Activated CD8-positive, alpha-beta memory T cell treated with anti-CD3 and anti-CD28 coated beads for 24 hours (primary cell): ENCODE results near the gene KRTAP4-4.
"Not testable (repeated sequence)": the region's sequence is repeated elsewhere in the genome, so short reads cannot be mapped to it uniquely, and the experiment has no call there.

Source experiments
- DNase-seq: peaks from one replicate; pipeline ENCODE4 v3.0.0-alpha.2; 2020

The KRTAP4-4 gene

GRCh38 chr17:41160648-41161047 is at the start of gene KRTAP4-4:
Gene KRTAP4-4 (minus strand): TSS chr17:41160748. CDS start chr17:41160691, 57 bp downstream.
- no peak for DNase-seq

GRCh38 chr17:41199421-41200078 is 39.0 kb upstream of the KRTAP4-4 start:
- no peak for DNase-seq

- DNase-seq, result no peak
Observed at GRCh38 chr17:41196068-41196467, 35.5 kb upstream of the KRTAP4-4 start.

GRCh38 chr17:41190328-41190727 is 29.8 kb upstream of the KRTAP4-4 start:
- no peak for DNase-seq

- DNase-seq, result not testable (repeated sequence)
Observed at GRCh38 chr17:41189837-41190318, 29.3 kb upstream of the KRTAP4-4 start, which contains the start of gene KRTAP9-1. Gene KRTAP9-1 (plus strand): TSS chr17:41189887. CDS start chr17:41189887, 0 bp downstream.

GRCh38 chr17:41186872-41187271 is 26.3 kb upstream of the KRTAP4-4 start:
- DNase-seq, result no peak

DNA sequence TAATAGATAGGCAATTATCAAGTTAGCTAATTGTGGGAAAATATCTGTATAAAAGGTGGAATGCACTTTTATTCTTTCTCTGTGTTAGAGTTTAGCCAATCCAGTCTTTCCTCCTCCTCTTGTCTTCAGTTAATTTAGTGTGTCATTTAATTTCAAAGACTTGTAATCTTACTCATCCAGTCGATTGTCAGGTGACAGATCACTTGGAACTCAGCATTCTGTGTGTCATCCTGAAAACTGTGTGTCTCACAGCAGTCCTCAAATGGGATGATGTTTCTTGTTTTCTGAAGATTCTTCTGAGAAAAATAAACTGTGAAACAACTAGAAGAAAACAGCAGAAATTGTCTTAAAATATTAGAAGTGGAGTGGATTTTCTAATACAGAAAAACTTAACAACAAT is 24.5 kb upstream of the KRTAP4-4 start:
- no peak for DNase-seq

- DNase-seq, result no peak
Observed at GRCh38 chr17:41184480-41184961, 24.0 kb upstream of the KRTAP4-4 start, which contains the start of gene KRTAP4-1. Gene KRTAP4-1 (minus strand): TSS chr17:41184911. CDS start chr17:41184854, 57 bp downstream.

- DNase-seq, result no peak
Observed at GRCh38 chr17:41178843-41179616, 18.5 kb upstream of the KRTAP4-4 start.

GRCh38 chr17:41178341-41178740 is 17.8 kb upstream of the KRTAP4-4 start:
- DNase-seq, result no peak

- no peak for DNase-seq
Observed at GRCh38 chr17:41177727-41178271, 17.3 kb upstream of the KRTAP4-4 start, which contains the start of gene KRTAP4-2. Gene KRTAP4-2 (minus strand): TSS chr17:41178221. CDS start chr17:41178164, 57 bp downstream.

DNA sequence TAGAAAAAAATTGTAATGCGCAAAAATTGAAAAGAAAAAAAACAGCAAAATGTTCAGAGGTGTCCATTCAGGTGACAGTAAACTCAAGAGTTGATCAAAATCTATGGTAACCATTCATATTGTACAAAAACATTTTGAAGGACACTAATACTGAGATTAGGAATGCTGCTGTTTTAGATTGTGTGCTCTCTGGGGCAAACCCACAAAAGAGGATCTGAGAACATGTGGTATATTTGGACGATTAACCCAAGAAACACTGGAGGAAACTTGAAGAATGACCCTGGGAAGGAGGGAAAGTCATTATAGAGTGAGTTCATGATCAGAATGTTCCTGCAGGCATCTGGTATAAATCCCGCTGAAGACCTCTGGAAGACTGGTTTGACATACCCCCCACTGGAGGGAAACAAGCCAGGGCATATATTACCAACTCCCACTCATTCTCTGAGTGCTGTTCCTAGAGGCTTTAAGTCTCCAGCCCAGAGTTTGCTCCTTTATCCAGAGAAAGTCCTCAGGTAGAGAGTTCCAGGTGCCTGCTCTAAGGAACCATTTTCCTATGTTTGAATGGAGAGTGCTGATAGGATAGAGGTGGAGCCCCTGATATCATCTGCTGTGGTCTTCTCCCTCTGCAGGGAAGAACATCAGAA is 16.3 kb upstream of the KRTAP4-4 start:
- no peak for DNase-seq

GRCh38 chr17:41171886-41172285 is 11.3 kb upstream of the KRTAP4-4 start:
- DNase-seq, result no peak

DNA sequence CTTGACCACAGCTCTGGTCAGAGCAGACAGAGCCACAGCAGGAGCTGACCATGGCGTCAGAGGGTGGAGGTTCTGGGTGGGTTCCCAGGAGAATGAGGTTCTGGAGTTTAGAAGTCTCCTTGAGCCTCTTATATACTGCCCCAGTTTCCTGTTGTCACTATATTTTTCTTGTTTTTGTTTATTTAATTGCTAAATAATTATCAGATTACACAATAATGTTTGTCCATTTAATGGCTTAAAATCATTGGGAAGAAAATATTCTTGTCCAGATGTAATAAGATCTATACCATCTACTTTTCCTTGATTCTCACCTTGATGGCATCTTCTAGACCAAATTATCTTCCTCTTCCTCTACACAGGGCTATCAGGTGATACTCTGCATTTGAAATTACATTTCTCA is 7.6 kb upstream of the KRTAP4-4 start, which contains the start of gene KRTAP4-3:
TSS of gene KRTAP4-3 (minus strand) at position 101 of the 400 bp plus-strand sequence. CDS start at position 52, 49 bp downstream.
- no peak for DNase-seq

DNA sequence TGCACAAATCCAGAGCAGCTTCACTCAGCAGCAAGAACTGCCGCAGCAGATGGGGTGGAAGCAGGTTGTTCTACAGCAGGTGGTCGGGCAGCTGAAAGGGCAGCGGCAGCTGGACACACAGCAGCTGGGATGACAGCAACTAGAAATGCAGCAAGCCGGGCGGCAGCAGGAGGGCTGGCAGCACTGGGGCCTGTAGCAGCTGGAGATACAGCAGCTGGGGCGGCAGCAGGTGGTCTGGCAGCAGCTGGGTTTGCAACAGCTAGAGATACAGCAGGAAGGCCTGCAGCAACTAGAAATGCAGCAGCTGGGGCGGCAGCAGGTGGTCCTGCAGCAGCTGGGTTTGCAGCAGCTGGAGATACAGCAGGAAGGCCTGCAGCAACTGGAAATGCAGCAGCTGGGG is 7.0 kb upstream of the KRTAP4-4 start:
- no peak for DNase-seq

GRCh38 chr17:41163828-41164227 is 3.3 kb upstream of the KRTAP4-4 start:
- DNase-seq, result no peak

DNA sequence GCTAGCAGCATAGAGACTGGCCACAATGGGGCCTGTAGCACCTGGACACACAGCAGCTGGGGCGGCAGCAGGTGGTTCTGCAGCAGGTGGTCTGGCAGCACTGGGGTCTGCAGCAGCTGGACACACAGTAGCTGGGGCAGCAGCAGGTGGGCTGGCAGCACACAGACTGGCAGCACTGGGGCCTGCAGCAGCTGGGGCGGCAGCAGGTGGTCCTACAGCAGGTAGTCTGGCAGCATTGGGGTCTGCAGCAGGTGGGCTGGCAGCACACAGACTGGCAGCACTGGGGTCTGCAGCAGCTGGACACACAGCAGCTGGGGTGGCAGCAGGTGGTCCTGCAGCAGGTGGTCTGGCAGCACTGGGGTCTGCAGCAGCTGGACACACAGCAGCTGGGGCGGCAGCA is 358 bp downstream of the KRTAP4-4 start:
- not testable (repeated sequence) for DNase-seq

- no peak for DNase-seq
Observed at GRCh38 chr17:41153856-41154255, 6.7 kb downstream of the KRTAP4-4 start.

DNA sequence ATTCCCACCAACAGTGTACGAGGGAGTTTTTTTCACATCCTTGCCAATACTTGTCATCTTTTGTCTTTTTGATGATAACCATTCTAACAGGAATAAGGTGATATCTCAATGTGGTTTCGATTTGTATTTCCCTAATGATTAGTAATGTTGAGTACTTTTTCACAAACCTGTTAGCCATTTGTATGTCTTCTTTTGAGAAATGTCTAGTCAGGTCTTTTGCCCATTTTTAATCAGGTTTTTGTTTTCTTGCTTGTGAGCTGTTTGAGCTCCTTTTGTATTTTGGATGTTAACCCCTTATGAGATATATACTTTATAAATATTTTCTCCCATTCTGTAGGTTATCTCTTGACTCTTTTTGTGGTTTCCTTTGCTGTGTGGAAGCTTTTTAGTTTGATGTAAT is 9.0 kb downstream of the KRTAP4-4 start:
- no peak for DNase-seq

GRCh38 chr17:41150026-41150425 is 10.5 kb downstream of the KRTAP4-4 start:
- DNase-seq, result no peak

DNA sequence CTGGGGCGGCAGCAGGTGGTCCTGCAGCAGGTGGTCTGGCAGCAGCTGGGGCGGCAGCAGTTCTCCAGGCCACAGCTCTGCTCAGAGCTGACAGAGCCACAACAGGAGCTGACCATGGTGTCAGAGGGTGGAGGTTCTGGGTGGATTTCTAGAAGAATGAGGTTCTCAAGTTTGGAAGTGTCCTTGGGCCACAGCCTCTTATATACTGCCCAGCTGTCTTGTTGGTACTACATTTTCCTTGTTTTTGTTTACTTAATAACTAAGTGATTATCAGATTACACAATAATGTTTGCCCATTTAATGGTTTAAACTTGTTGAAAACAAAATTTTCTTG is 10.9 kb downstream of the KRTAP4-4 start, which contains the start of gene KRTAP4-5:
TSS of gene KRTAP4-5 (minus strand) at position 174 of the 334 bp plus-strand sequence. CDS start at position 116, 58 bp downstream.
- no peak for DNase-seq

GRCh38 chr17:41148971-41149651 is 11.4 kb downstream of the KRTAP4-4 start:
- not testable (repeated sequence) for DNase-seq
